T-helper 9 cell (primary cell): Measurements from ENCODE around the gene KIF26B.

Experiments
- DNase-seq: peaks from one replicate; pipeline ENCODE4 v3.0.0-alpha.2; 2020

The KIF26B gene

GRCh38 chr1:245245021-245245667 lies 90.4 kb downstream of the KIF26B start:
- no peak for DNase-seq

GRCh38 chr1:245246433-245246832 lies 91.6 kb downstream of the KIF26B start:
- no peak for DNase-seq

DNA sequence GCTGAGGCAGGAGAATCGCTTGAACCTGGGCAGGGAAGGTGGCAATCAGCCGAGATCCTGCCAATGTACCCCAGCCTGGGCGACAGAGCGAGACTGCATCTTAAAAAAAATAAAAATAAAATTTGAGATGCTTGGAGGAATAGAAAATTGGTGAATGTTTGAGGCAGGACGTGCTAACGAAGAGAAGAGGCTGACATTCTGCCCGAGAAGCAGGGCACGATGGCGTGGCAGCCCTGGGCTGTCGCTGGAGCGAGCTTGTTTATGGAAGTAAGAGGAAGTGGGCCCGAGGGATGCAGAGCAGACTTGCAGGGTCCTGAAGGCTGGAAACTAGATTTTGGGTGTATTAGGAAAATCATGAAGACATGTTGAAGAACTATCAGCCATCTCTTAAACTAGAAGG lies 92.6 kb downstream of the KIF26B start:
- DNase-seq = no peak

DNA sequence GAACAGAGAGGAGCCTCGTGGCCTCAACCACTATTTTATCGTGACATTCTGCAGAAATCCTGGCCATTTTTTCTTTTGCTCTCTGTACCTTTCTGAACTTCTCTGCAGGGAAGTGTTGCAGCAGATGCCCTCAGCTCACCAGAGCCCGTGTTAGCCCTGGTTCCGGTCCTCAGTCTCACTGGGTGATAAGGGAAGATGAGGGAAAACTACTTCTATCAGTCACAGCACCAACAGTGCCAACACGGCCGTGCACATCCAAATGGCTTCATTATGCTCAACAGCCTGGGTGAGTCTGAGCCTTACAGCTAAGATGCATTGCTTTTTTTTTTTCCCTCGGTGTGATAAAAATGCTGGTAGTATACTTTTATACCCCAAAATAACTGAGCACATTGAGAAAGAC lies 93.0 kb downstream of the KIF26B start:
- DNase-seq = no peak

DNA sequence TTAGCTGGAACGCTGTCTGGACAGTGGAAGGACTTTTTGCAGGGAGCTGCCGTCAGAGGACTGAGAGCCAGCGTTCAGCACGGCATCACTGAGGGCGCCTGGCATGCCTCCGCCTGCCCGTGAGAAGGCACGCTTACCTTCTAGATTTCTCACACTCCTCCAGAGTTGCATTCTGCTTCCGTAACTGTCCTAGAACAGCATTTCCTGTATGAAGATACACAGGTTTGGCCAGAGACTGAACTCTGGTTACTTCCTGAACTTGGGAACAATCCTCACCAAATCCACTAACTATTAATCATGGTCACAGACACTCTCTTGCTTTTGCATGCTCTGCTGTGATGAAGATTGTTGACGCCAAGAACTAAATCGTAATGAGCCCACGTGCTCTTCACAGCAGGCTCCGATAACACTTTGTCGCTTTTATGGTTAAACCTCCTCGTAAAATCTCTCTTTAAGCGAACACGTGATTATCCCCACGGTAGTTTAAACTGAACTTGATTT lies 93.5 kb downstream of the KIF26B start:
- DNase-seq = no peak

DNA sequence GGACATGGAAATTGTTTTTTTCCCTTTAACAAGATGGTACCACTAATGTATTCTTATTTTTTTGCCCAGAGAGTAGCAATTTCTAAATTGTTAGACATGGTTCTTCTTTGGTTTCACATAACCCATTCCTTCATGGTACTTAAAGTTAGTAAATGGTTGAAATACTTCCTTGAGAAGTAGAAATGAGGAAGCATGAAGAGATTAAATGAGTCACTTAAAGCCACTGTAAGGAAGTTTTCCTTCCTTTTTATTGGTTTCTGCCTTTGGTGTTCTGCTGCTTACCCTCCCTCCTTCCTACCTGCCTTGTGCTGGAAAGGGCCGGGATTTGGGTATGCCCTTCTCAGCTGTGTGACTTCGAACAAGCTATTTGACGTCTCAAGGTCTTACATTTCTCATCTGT lies 101.0 kb downstream of the KIF26B start:
- no peak for DNase-seq

GRCh38 chr1:245256528-245256927 lies 101.7 kb downstream of the KIF26B start:
- no peak for DNase-seq

DNA sequence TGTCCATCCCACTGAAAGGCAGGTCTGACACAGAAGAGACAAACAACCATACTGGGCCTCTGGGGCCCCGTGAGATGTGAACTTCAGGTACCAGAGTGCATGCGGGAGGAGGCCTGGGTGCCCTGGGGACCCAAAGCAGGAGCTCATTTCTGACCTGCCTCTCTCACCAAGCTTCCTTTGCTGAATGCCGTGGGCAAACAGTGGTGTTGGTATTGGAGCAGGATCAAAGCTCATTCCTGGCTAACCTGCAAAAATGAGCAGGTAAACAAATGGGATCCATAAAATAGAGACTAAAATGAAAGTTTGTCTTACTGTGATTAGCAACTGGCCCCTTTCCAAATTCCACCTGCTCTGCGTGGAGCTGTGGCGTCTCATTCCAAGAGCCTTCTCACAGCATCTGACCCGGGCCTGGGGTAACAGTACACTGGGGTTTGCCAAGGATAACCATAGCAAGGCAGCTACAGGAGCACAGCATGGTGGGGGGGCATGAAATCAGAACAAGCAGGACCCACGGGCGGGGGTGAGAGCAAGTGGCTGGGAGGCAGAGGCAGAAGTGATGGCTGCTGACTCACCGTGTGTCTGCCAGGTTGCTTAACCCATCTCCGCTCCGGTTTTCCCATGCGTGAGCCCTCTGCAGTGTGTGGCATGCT lies 103.6 kb downstream of the KIF26B start:
- DNase-seq = no peak

DNA sequence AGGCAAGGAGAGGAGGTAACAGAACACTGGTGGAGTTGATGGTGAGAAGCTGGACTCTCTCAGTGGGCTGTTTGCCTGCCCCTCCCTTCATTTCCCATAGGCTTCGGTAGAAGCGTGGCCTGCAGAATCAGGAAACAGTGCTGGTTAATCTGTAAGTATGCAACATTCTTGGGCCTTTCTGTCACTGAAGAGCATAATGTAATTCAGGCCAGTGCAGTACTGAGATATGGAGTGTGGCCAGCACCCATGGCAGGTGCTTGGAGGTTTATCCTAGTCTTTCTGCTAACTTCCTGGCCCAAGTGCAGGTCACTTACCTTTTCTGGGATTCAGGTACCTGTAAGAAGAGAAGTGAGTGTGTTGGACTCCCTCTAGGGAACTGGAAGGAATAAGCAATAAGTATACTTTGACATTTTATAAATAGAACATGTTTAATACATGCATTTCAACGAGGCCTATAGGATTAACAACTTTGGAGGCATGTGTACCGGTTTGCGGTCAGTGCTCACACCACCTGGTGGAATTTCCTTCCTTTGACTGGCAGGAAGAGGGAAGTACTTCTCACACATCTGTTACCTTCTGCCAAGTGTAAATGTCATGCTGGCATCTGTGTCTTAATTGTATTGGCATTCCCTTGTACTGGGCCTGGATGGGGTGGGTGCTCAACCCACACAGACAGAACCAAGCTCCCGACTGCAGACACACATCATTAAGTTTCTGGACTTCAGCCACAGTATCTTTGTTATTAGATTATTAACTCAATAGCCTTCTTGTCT lies 105.5 kb downstream of the KIF26B start:
- DNase-seq = no peak

DNA sequence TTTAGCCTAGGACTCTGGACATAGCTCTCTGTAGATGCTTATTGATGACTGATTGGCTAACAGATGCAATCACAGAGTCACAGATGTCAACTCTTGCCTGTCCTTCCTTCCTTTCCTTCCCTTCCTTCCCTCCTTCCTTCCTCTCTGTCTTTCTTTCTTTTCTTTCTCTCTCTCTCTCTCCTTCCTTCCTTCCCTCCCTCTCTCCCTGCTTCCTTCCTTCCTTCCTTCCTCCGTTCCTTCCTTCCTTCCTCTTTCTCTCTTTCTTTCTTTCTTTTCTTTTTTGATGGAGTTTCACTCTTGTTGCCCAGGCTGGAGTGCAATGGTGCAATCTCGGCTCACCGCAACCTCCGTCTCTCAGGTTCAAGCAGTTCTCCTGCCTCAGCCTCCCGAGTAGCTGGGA lies 106.1 kb downstream of the KIF26B start:
- DNase-seq = no peak

GRCh38 chr1:245261786-245262185 lies 107.0 kb downstream of the KIF26B start:
- no peak for DNase-seq

DNA sequence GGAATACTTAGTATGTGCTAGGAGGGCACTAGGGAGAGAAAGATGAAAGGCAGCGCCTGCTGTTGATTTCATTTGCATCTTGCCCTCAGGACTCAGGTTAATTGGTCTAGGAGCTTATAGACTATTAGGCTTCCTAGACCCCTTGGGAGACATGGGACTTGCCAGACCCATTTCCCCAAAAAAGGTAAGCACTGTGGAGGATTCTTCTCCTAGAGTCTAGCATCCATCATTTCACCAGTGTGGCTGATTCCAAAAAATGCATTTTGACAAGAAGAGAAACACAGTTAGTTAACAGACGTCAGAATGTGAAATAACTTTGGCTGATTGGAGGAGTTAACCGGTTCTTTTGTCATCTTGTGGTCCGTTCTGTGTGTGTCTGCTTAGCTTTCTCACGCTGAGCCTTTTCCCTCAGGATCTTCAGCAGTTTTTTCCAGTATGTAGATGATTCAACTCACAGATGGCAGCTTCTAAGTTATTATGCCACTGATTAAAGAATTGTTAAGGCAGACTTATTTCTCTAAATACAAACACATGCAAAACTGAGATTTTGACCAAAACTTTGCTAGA lies 108.8 kb downstream of the KIF26B start:
- DNase-seq = no peak

GRCh38 chr1:245264226-245264625 lies 109.4 kb downstream of the KIF26B start:
- no peak for DNase-seq

- no peak for DNase-seq
These were observed 111.3 kb downstream of the KIF26B start for GRCh38 chr1:245266105-245266504.

DNA sequence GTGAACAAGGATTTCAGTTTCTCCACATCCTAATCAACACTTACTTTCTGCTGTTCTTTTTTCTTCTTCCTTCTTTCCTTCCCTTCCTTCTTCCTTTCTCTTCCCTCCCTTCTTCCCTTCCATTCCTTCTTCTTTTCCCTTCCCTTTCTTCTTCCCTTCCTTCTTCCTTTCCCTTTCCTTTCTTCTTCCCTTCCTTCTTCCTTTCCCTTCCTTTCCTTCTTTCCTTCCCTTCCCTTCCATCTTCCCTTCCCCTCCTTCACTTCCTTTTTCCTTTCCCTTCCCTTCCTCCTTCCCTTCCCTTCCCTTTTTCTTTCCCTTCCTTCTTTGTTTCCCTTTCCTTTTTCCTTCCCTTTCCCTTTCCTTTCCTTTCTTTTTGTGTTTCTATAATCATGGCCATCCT lies 115.3 kb downstream of the KIF26B start:
- no peak for DNase-seq

DNA sequence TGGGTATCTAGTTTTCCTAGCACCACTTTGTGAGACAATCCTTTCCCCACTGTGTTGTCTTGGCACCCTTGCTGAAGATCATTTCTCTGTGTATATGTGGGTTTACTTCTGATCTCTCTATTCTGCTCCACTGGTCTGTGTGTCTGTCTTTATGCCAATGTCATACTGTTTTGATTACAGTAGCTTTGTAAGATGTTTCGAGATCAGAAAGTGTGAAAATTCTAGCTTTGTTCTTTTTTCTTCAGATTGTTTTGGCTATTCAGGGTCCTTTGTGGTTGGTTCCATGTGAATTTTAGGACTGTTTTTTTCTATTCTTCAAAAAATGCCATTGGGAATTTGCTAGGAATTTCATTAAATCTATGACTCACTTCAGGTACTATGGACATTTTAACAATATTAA lies 116.2 kb downstream of the KIF26B start:
- no peak for DNase-seq

DNA sequence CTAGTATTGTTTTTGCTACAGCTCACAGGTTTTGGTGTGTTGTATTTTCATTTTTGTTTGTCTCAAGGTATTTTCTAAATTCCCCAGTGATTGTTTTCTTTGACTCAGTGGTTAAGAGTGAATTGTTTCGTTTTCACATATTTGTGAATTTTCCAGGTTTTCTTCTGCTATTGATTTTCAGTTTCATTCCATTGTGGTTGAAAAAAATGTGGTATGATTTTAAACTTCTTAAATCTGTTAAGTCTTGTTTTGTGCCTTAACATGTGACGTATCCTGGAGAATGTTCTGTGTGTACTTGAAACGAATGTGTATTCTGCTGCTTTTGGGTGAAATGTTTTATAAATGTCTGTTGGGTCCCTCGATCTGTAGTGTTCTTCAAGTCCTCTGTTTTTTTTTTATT lies 117.9 kb downstream of the KIF26B start:
- DNase-seq = no peak

- DNase-seq = no peak
These were observed 121.7 kb downstream of the KIF26B start for GRCh38 chr1:245276445-245276844.

DNA sequence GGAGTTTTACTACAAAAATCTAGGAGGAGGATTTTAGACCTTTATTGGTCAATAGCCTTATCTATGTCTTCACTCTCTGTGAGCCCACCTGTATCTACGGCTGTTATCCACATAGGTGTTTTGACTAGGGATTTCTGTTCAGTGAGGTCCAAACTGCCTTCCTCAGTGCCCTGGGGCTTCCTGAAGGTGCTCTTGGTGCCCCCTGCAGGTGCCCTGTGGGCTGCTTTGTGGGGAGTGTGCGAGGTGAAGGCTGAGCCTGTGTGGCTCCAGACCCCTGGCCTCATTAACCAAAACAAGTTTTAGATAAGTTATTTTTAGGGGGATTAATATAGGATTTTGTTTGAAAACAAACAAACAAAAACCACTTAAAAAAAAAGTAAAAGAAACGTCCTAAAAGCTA lies 122.5 kb downstream of the KIF26B start:
- no peak for DNase-seq

DNA sequence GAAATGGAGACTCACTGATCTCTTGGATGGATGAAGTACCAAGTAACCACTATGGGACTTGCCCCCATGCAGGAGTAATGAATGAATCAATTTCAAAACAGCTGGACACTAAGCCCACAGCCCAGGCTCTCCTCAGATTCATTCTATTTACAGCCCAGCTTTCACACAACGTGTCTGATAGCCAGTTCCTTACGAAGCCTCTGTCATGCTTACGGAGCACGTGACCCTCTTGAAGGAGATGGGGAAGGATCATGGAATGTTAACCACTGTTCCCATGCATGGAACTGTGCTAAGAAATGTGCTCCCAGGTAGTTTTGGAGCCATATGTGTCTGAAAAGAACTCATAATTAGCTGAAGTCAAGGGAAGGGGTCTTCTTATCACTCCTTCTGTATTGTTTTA lies 124.1 kb downstream of the KIF26B start:
- no peak for DNase-seq

DNA sequence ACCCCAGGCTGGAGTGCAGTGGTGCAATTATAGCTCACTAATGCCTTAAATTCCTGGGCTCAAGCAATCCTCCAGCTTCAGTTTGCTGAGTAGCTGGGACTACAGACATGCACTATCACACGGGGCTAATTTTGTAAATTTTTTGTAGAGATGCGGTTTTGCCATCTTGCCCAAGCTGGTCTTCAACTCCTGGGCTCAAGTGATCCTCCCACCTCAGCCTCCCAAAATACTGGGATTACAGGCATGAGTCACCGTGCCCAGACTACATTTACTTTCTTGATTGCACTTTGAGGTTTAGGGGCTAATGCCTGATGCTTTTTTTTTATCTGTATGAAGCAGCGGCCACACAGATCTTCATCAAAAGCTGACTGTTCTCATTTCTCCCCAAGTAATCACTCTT lies 124.6 kb downstream of the KIF26B start:
- DNase-seq = no peak

GRCh38 chr1:245283001-245283400 lies 128.2 kb downstream of the KIF26B start:
- DNase-seq = no peak

DNA sequence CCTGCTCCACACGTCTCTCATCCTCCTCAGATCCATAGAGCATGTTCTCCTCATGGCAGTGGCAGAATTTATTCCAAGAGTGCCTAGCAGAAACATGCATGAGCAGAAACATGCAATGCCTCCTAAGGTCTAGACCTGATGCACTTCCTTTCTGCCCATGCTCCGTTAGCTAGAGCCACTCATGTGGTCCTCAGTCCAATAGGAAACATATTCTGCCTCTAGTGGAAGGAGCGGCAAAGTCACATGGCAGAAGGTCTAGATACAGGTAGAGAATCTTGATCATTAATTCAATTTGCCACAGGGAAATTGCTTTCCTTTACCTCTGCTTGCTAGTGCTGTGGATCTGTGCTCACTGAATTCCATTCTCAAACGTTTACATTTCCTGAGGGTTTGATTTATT lies 130.4 kb downstream of the KIF26B start:
- no peak for DNase-seq

- no peak for DNase-seq
These were observed 134.0 kb downstream of the KIF26B start for GRCh38 chr1:245288796-245289195.
